Smooth muscle cell (in vitro differentiated cells): ENCODE data around the gene SAFB. TPM values are rescaled to one million over a fixed set of nuclear protein-coding genes. Genes with fewer than 3 reads are reported as not detected.
A peak's percentile ranks its signal among the peaks of the same experiment; 100 is the strongest.

Experiments
- DNase-seq: peaks from one replicate; lab custom pipeline; 2025; ENCODE audit not compliant: unreplicated experiment; lab: John Stamatoyannopoulos, UW
- H2AFZ ChIP-seq: fragments of 200-600 bp; sonication (generic); 2 replicates; pipeline ENCODE4 v1.6.0; 2016; ENCODE audit warnings: antibody characterized with exemption, low read depth, mild to moderate bottlenecking
- H3F3A ChIP-seq: fragments of 200-600 bp; sonication (generic); 2 replicates; pipeline ENCODE4 v1.6.0; 2017; ENCODE audit warnings: antibody characterized with exemption, low read depth
- H3K27ac ChIP-seq: fragments of 200-600 bp; sonication (generic); 2 replicates; pipeline ENCODE4 v1.5.1; 2016; ENCODE audit warnings: low read depth, mild to moderate bottlenecking
- H3K27me3 ChIP-seq: fragments of 200-600 bp; sonication (generic); 2 replicates; pipeline ENCODE4 v1.6.1; 2016; ENCODE audit warnings: low read depth, mild to moderate bottlenecking
- H3K36me3 ChIP-seq: fragments of 200-600 bp; sonication (generic); 2 replicates; pipeline ENCODE4 v1.5.1; 2016; ENCODE audit warnings: low read depth
- H3K4me1 ChIP-seq: fragments of 200-600 bp; sonication (generic); 2 replicates; pipeline ENCODE4 v1.5.1; 2016; ENCODE audit warnings: low read depth
- H3K4me2 ChIP-seq: fragments of 200-600 bp; sonication (generic); 2 replicates; pipeline ENCODE4 v1.6.0; 2016; ENCODE audit warnings: mild to moderate bottlenecking
- H3K4me3 ChIP-seq: fragments of 200-600 bp; sonication (generic); 2 replicates; pipeline ENCODE4 v1.5.1; 2016; ENCODE audit warnings: mild to moderate bottlenecking
- H3K79me2 ChIP-seq: fragments of 200-600 bp; sonication (generic); 2 replicates; pipeline ENCODE4 v1.6.0; 2016; ENCODE audit warnings: low read depth, mild to moderate bottlenecking
- H3K9ac ChIP-seq: fragments of 200-600 bp; sonication (generic); 2 replicates; pipeline ENCODE4 v1.6.0; 2016; ENCODE audit warnings: low read depth
- H3K9me3 ChIP-seq: fragments of 200-600 bp; sonication (generic); replicated peaks from 2 replicates; pipeline ENCODE4 v1.5.1; 2016; ENCODE audit warnings: low read depth
- H4K20me1 ChIP-seq: fragments of 200-600 bp; sonication (generic); 2 replicates; pipeline ENCODE4 v1.6.0; 2016; ENCODE audit warnings: low read depth
- CTCF ChIP-seq: fragments of 200-600 bp; sonication (generic); IDR thresholded peaks from 2 replicates; pipeline ENCODE4 v1.5.1; 2017; ENCODE audit warnings: borderline replicate concordance, mild to moderate bottlenecking, antibody characterized with exemption; ENCODE audit not compliant: insufficient read depth, poor library complexity, severe bottlenecking
- WGBS: methylation state at CpG from one replicate; pipeline ENCODE4 v1.1.7; 2016; ENCODE audit warnings: low lambda C conversion rate; 5-methylcytosine and 5-hydroxymethylcytosine counted together
- polyA plus RNA-seq: library from polyadenylated mRNA; unstranded; fragments of >200 nt; fragmentation: Nextera tagmentation; extraction: Ambion mirVana; gene quantifications from 2 replicates; pipeline ENCODE4 v1.2.1, GENCODE V29; 2016
- total RNA-seq: library from RNA; depleted of rRNA; stranded (reverse); fragments of >200 nt; gene quantifications from 2 replicates; pipeline ENCODE4 v1.2.3, GENCODE V29; 2014

Gene SAFB
- total RNA-seq: 22.8 and 29.4 TPM in 2 replicates
- polyA plus RNA-seq: 68.3 and 74.3 TPM in 2 replicates

- H3K36me3 ChIP-seq: no peaks in the 10 kb centered on the region
- peak within 1 kb of the TSS; percentile 89 for H2AFZ ChIP-seq
- H3K27me3 ChIP-seq: no peaks in the 10 kb centered on the region
- peak within 1 kb of the TSS; percentile 86 for H3K4me3 ChIP-seq
- under 1% methylated on average over 110 of the region's 116 CpGs for WGBS
- TF ChIP-seq CTCF: no peak
- H3K79me2 ChIP-seq: peaks cover 95% of the 10 kb centered on the region
- H4K20me1 ChIP-seq: peaks cover 69% of the 10 kb centered on the region
- H3F3A ChIP-seq: peaks cover 9% of the 10 kb centered on the region
- DNase-seq: peak; percentile 97
- H3K4me2 ChIP-seq: peak within 1 kb of the TSS; percentile 98
- peaks cover 28% of the 10 kb centered on the region for H3K4me1 ChIP-seq
- H3K9ac ChIP-seq: peak within 1 kb of the TSS; percentile 97
- no peaks in the 10 kb centered on the region for H3K9me3 ChIP-seq
- peak within 1 kb of the TSS; percentile 95 for H3K27ac ChIP-seq
These were observed at the start of gene SAFB, which contains the start of gene SAFB2 for GRCh38 chr19:5622465-5623396. Gene SAFB (plus strand): TSS chr19:5623083. CDS start chr19:5623206, 123 bp downstream. Gene SAFB2 (minus strand): TSS chr19:5622776. CDS start chr19:5622715, 61 bp downstream.

- Histone ChIP-seq H3K9ac (no peak overlapping the region), H3K4me3 (no peak overlapping the region), H3K27ac (peak overlapping the region; percentile 78), H3K79me2 (no peaks in the 10 kb centered on the region), H3K27me3 (no peaks in the 10 kb centered on the region), H4K20me1 (no peaks in the 10 kb centered on the region), H3K36me3 (no peaks in the 10 kb centered on the region), H3K9me3 (no peaks in the 10 kb centered on the region), H3F3A (peaks cover 6% of the 10 kb centered on the region), H2AFZ (no peak overlapping the region), H3K4me1 (no peaks in the 10 kb centered on the region), H3K4me2 (no peak overlapping the region)
- TF ChIP-seq CTCF: no peak
- no peak for DNase-seq
- WGBS: 66% methylated on average over 6 of the region's 6 CpGs
These were observed 47.3 kb upstream of the SAFB start for GRCh38 chr19:5575590-5575989.

GRCh38 chr19:5578097-5578846 lies 44.6 kb upstream of the SAFB start:
- H3K27ac ChIP-seq: no peak overlapping the region
- H3K4me2 ChIP-seq: peak overlapping the region; percentile 84
- H3K4me1 ChIP-seq: no peaks in the 10 kb centered on the region
- H3K9ac ChIP-seq: no peak overlapping the region
- no peaks in the 10 kb centered on the region for H3K9me3 ChIP-seq
- TF ChIP-seq CTCF: peak; percentile 97
- WGBS: 33% methylated on average over 26 of the region's 28 CpGs
- no peaks in the 10 kb centered on the region for H3K36me3 ChIP-seq
- H3K79me2 ChIP-seq: no peaks in the 10 kb centered on the region
- H3K4me3 ChIP-seq: peak overlapping the region; percentile 48
- H3F3A ChIP-seq: no peaks in the 10 kb centered on the region
- no peaks in the 10 kb centered on the region for H4K20me1 ChIP-seq
- peak; percentile 37 for DNase-seq
- H2AFZ ChIP-seq: no peak overlapping the region
- H3K27me3 ChIP-seq: no peaks in the 10 kb centered on the region
